ENCODE data around the gene POLH.
A peak's percentile ranks its signal among the peaks of the same experiment; 100 is the strongest.

POLH gene

DNA sequence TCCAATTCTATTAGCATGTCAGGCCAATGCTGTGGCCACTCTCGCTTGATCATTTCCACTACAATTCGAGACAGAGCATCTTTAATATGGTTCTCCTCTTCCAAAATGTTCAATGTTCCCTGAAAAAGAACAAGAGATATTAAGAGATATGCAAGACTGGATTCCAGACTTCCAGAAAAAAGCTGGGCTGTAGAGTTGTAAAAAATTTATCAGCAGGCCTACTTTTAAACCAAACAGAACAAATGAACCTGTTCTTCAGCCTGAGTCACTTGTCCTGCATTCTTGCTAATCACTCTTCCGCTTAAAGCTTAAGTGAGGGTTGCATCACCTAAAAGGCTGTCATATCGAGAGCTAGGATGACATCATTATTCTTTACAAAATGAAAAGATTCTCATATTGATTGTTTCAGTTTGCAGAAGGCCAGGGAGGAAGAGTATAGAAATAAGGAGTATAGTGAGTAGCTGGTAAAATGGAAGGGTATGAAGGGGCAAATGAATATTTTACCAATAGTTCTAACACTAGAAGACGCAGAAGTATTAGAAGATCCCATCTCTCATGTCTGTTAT lies 5.0 kb upstream of the POLH start:
- Histone ChIP-seq H3K27ac (no peak overlapping the region), H3K4me1 (no peaks in the 10 kb centered on the region), H3K9me3 (ENCODE audit: control insufficient read depth, low read length) (no peaks in the 10 kb centered on the region), H3K36me3 (ENCODE audit: control insufficient read depth, insufficient read depth, low read length) (no peaks in the 10 kb centered on the region), H3K9ac (no peak overlapping the region), H3K79me2 (peaks cover 3% of the 10 kb centered on the region), H3K4me3 (ENCODE audit: low read depth, low read length) (no peak overlapping the region), H2AFZ (no peak overlapping the region), H3K4me2 (ENCODE audit: low read length) (no peak overlapping the region), H3K27me3 (ENCODE audit: control insufficient read depth, insufficient read depth, low read length) (no peaks in the 10 kb centered on the region)
- TF ChIP-seq, protein P1, sequence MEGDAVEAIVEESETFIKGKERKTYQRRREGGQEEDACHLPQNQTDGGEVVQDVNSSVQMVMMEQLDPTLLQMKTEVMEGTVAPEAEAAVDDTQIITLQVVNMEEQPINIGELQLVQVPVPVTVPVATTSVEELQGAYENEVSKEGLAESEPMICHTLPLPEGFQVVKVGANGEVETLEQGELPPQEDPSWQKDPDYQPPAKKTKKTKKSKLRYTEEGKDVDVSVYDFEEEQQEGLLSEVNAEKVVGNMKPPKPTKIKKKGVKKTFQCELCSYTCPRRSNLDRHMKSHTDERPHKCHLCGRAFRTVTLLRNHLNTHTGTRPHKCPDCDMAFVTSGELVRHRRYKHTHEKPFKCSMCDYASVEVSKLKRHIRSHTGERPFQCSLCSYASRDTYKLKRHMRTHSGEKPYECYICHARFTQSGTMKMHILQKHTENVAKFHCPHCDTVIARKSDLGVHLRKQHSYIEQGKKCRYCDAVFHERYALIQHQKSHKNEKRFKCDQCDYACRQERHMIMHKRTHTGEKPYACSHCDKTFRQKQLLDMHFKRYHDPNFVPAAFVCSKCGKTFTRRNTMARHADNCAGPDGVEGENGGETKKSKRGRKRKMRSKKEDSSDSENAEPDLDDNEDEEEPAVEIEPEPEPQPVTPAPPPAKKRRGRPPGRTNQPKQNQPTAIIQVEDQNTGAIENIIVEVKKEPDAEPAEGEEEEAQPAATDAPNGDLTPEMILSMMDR (IDR thresholded peaks at IDR 0.05) = no peak

DNA sequence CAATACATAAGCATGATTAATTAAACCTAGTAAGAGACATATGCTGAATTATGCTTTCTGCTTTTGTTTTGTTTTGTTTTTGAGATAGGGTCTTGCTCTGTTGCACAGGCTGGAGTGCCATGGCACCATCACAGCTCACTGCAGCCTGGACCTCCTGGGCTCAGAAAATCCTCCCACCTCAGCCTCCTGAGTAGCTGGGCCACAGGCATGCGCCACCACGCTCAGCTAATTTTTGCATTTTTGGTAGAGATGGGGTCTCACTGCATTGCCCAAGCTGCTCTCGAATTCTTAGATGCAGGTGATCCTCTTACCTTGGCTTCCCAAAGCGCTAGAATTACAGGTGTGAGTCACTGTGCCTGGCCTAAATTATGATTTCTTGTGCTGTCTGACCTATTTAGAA lies 4.0 kb upstream of the POLH start:
- Histone ChIP-seq H3K27me3 (ENCODE audit: control insufficient read depth, insufficient read depth, low read length) (no peaks in the 10 kb centered on the region), H3K9ac (no peak overlapping the region), H2AFZ (no peak overlapping the region), H3K4me1 (peaks cover 5% of the 10 kb centered on the region), H3K36me3 (ENCODE audit: control insufficient read depth, insufficient read depth, low read length) (no peaks in the 10 kb centered on the region), H3K27ac (no peak overlapping the region), H3K4me2 (ENCODE audit: low read length) (no peak overlapping the region), H3K4me3 (ENCODE audit: low read depth, low read length) (no peak overlapping the region), H3K9me3 (ENCODE audit: control insufficient read depth, low read length) (no peaks in the 10 kb centered on the region), H3K79me2 (peaks cover 10% of the 10 kb centered on the region)
- TF ChIP-seq, protein P1 (IDR thresholded peaks at IDR 0.05) = no peak

DNA sequence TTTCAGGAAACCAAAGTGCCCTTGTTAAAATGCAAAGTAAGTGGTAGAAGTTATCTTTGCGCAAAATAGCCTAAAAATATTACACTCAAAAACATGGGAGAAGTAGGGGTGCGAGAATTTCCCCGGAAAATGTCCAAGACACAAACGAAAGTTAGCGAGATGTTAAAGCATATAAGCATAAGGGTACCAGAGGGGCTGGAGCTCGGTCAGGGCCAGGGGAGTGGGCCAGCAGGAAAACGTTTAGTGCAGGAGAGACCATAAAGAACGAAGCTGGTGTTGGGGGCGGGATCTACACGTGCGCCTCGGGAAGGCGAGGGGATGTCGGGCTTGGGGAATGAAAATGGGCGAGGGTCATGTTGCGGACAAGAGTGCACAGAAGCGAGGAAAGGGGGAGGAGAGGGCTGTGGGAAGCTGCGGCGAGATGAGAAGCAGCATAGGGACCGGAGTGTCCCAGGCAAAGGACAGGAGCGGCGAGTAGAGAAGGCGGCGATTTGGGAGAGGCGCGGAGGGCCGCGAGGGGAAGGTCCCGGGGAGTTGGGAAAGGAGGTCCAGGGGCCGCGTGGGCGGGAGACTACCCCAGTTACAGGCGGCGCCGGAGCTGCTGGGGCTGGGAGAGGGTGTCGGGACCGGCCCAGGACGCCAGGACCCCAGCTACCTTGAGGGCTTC lies 747 bp upstream of the POLH start:
- Histone ChIP-seq H3K27me3 (ENCODE audit: control insufficient read depth, insufficient read depth, low read length) (no peaks in the 10 kb centered on the region), H3K9ac (no peak overlapping the region), H3K36me3 (ENCODE audit: control insufficient read depth, insufficient read depth, low read length) (no peaks in the 10 kb centered on the region), H3K4me2 (ENCODE audit: low read length) (peak overlapping the region; percentile 74), H3K4me3 (ENCODE audit: low read depth, low read length) (peak overlapping the region; percentile 92), H3K9me3 (ENCODE audit: control insufficient read depth, low read length) (no peaks in the 10 kb centered on the region), H3K27ac (peak overlapping the region; percentile 37), H3K79me2 (peaks cover 29% of the 10 kb centered on the region), H3K4me1 (peaks cover 14% of the 10 kb centered on the region), H2AFZ (peak overlapping the region; percentile 76)
- TF ChIP-seq, protein P1 (IDR thresholded peaks at IDR 0.05) = no peak

DNA sequence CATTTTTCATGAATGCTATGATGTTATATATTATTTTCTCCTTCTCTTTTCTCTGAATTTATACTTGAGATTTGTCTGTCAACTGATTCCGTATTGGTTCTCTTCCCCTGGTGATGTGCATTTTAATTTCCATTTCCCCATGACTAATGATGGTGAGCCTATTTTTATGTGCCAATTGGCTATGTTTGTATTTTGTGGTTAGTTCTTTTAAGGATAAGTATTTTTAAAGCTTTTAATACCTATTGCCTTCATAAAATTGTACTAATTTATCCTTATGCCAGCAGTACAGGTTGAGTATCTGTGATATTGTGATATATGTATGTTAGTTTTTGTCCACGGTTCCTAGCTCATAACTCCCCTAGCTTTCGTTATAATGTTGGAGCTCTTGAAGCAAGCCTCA lies 2.8 kb downstream of the POLH start:
- H2AFZ ChIP-seq = no peak overlapping the region
- TF ChIP-seq, protein P1 (IDR thresholded peaks at IDR 0.05) = no peak
- no peaks in the 10 kb centered on the region for H3K36me3 ChIP-seq (ENCODE audit: control insufficient read depth, insufficient read depth, low read length)
- no peaks in the 10 kb centered on the region for H3K27me3 ChIP-seq (ENCODE audit: control insufficient read depth, insufficient read depth, low read length)
- no peak overlapping the region for H3K4me2 ChIP-seq (ENCODE audit: low read length)
- peaks cover 29% of the 10 kb centered on the region for H3K79me2 ChIP-seq
- H3K27ac ChIP-seq = no peak overlapping the region
- H3K9me3 ChIP-seq (ENCODE audit: control insufficient read depth, low read length) = no peaks in the 10 kb centered on the region
- H3K4me3 ChIP-seq (ENCODE audit: low read depth, low read length) = no peak overlapping the region
- H3K9ac ChIP-seq = no peak overlapping the region
- H3K4me1 ChIP-seq = peaks cover 14% of the 10 kb centered on the region

DNA sequence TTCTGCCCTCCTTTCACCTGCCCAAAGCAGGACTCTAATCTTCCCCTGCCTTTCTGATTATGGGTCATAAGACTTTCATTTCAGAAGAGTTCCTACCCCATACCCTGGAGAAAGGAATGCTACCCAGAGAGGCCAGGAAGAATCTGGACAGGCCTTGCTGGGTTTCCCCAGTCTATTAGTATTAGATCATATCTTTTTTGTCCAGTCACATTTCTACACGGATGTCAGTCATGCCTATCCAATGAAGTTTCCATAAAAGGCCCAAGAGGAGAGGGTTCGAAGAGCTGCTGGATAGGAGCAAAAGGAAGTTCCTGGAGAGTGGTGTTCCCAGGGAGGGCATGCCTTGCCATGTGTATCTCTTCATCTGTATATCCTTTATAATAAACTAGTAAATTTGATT lies 3.2 kb downstream of the POLH start:
- no peaks in the 10 kb centered on the region for H3K9me3 ChIP-seq (ENCODE audit: control insufficient read depth, low read length)
- H3K27me3 ChIP-seq (ENCODE audit: control insufficient read depth, insufficient read depth, low read length) = no peaks in the 10 kb centered on the region
- no peak overlapping the region for H3K4me3 ChIP-seq (ENCODE audit: low read depth, low read length)
- TF ChIP-seq, protein P1 (IDR thresholded peaks at IDR 0.05) = no peak
- no peak overlapping the region for H3K27ac ChIP-seq
- no peak overlapping the region for H3K9ac ChIP-seq
- no peak overlapping the region for H3K4me2 ChIP-seq (ENCODE audit: low read length)
- peaks cover 14% of the 10 kb centered on the region for H3K4me1 ChIP-seq
- H3K79me2 ChIP-seq = peaks cover 29% of the 10 kb centered on the region
- no peaks in the 10 kb centered on the region for H3K36me3 ChIP-seq (ENCODE audit: control insufficient read depth, insufficient read depth, low read length)
- no peak overlapping the region for H2AFZ ChIP-seq
